H1 (cell line): ENCODE measurements around the gene SPACA4. TPM values are rescaled to one million over a fixed set of nuclear protein-coding genes. Genes with fewer than 3 reads are reported as not detected.

Experiments
- CTCF ChIA-PET: fragments of 300-600 bp; sonication (Branson Sonifier 250); formaldehyde crosslinking; loops from one replicate; lab custom pipeline; 2021; ENCODE audit not compliant: partially characterized antibody; lab: Charles Lee
- POLR2A ChIA-PET: fragments of 300-600 bp; sonication (Branson Sonifier 250); formaldehyde crosslinking; loops from one replicate; lab custom pipeline; 2021; ENCODE audit warnings: inconsistent platforms; ENCODE audit not compliant: partially characterized antibody; lab: Charles Lee
- DNase-seq, 2 experiments: peaks; one replicate each; pipeline versions ENCODE4 v3.0.0 to v3.0.0-alpha.2; 2010 to 2022; ENCODE audit warnings: low spot score in 2 of 2, low read depth in 1 of 2, mixed read lengths in 1 of 2
- FAIRE-seq: peaks from 2 replicates; lab custom pipeline; 2011; peaks lifted over from hg19 to GRCh38; lab: Jason Lieb, UNC
- H2AFZ ChIP-seq: 2 replicates; pipeline ENCODE4 v1.8.1; 2012; ENCODE audit warnings: low read length, inconsistent platforms
- H2AK5ac ChIP-seq: 2 replicates; pipeline ENCODE4 v1.6.1; 2013; ENCODE audit warnings: low read depth, low read length
- H2BK120ac ChIP-seq: replicated peaks from 2 replicates; pipeline ENCODE3; 2013; ENCODE audit warnings: low read depth, low read length, inconsistent platforms
- H2BK12ac ChIP-seq: 2 replicates; pipeline ENCODE4 v1.6.1; 2013; ENCODE audit warnings: low read depth, low read length
- H2BK15ac ChIP-seq: 2 replicates; pipeline ENCODE4 v1.6.1; 2013; ENCODE audit warnings: low read length
- H2BK20ac ChIP-seq: 2 replicates; pipeline ENCODE4 v1.6.1; 2013; ENCODE audit warnings: low read length
- H2BK5ac ChIP-seq: 2 replicates; pipeline ENCODE4 v1.6.1; 2013; ENCODE audit warnings: low read depth, low read length
- H3K14ac ChIP-seq: 2 replicates; pipeline ENCODE4 v1.6.1; 2013; ENCODE audit warnings: inconsistent platforms; ENCODE audit not compliant: insufficient read length
- H3K18ac ChIP-seq: 2 replicates; pipeline ENCODE4 v1.6.1; 2013; ENCODE audit warnings: low read length; ENCODE audit errors: extremely low read depth
- H3K23ac ChIP-seq: 2 replicates; pipeline ENCODE4 v1.6.1; 2013; ENCODE audit warnings: inconsistent platforms; ENCODE audit not compliant: insufficient read length
- H3K23me2 ChIP-seq: 2 replicates; pipeline ENCODE4 v1.6.1; 2013; ENCODE audit warnings: low read depth, low read length
- H3K27ac ChIP-seq: 2 replicates; pipeline ENCODE4 v1.6.1; 2011; ENCODE audit warnings: low read depth, low read length, inconsistent platforms
- H3K27me3 ChIP-seq, 4 experiments: replicated peaks in 1 of 4; 1 replicate in 1 of 4; 2 replicates in 3 of 4; pipeline versions ENCODE4 v1.6.1 to v1.8.1; 2011 to 2013; ENCODE audit warnings: low read length in 3 of 4, mild to moderate bottlenecking in 3 of 4, inconsistent platforms in 2 of 4, mixed read lengths in 2 of 4, moderate library complexity in 1 of 4; ENCODE audit not compliant: control insufficient read depth in 3 of 4, insufficient read depth in 3 of 4; ENCODE audit errors: extremely low read depth in 1 of 4
- H3K36me3 ChIP-seq, 4 experiments: 2 replicates each; pipeline versions ENCODE4 v1.6.1 to v1.8.1; 2011 to 2013; ENCODE audit warnings: mild to moderate bottlenecking in 4 of 4, low read length in 3 of 4, moderate library complexity in 2 of 4, control low read depth in 1 of 4, inconsistent platforms in 1 of 4; ENCODE audit not compliant: insufficient read depth in 4 of 4, control insufficient read depth in 2 of 4
- H3K4ac ChIP-seq: replicated peaks from 2 replicates; pipeline ENCODE3; 2013; ENCODE audit warnings: low read length, low read depth, mixed read lengths, inconsistent platforms; ENCODE audit not compliant: insufficient read length
- H3K4me1 ChIP-seq, 4 experiments: replicated peaks in 1 of 4; 1 replicate in 1 of 4; 2 replicates in 3 of 4; pipeline versions ENCODE4 v1.6.1 to v1.8.1; 2011 to 2013; ENCODE audit warnings: low read length in 3 of 4, inconsistent platforms in 2 of 4, mixed read lengths in 1 of 4; ENCODE audit not compliant: insufficient read depth in 4 of 4, control insufficient read depth in 3 of 4
- H3K4me2 ChIP-seq, 2 experiments: 2 replicates each; pipeline versions ENCODE4 v1.6.1 to v1.8.1; 2011 to 2013; ENCODE audit warnings: low read depth in 2 of 2, low read length in 2 of 2, control low read depth in 1 of 2, inconsistent platforms in 1 of 2, mild to moderate bottlenecking in 1 of 2; ENCODE audit not compliant: insufficient read depth in 1 of 2
- H3K4me3 ChIP-seq, 4 experiments: fragments of 200-600, 300-600 bp in 1 of 4; sonication (generic), shearing (Covaris generic), sonication (Bioruptor Twin) in 1 of 4; 2 replicates each; pipeline versions ENCODE4 v1.5.1 to v1.8.1; 2011 to 2016; ENCODE audit warnings: low read length in 4 of 4, low read depth in 3 of 4, control low read depth in 2 of 4, inconsistent platforms in 2 of 4, mild to moderate bottlenecking in 2 of 4, mixed read lengths in 1 of 4, moderate library complexity in 1 of 4; ENCODE audit not compliant: insufficient read depth in 2 of 4; ENCODE audit errors: extremely low read depth in 1 of 4
- H3K56ac ChIP-seq: replicated peaks from 2 replicates; pipeline ENCODE3; 2013; ENCODE audit warnings: low read depth, mild to moderate bottlenecking, mixed read lengths, low read length, inconsistent platforms; ENCODE audit not compliant: insufficient read length
- H3K79me1 ChIP-seq: 2 replicates; pipeline ENCODE4 v1.6.1; 2013; ENCODE audit warnings: low read depth, low read length, control low read depth
- H3K79me2 ChIP-seq, 2 experiments: 2 replicates each; pipeline versions ENCODE4 v1.6.1 to v1.8.1; 2012 to 2013; ENCODE audit warnings: low read length in 2 of 2, mild to moderate bottlenecking in 2 of 2, inconsistent platforms in 1 of 2; ENCODE audit not compliant: insufficient read depth in 2 of 2, control insufficient read depth in 1 of 2
- H3K9ac ChIP-seq, 4 experiments: replicated peaks in 1 of 4; 1 replicate in 1 of 4; 2 replicates in 3 of 4; pipeline versions ENCODE4 v1.6.1 to v1.8.1; 2011 to 2013; ENCODE audit warnings: low read depth in 3 of 4, low read length in 3 of 4, control low read depth in 2 of 4, mild to moderate bottlenecking in 2 of 4, moderate library complexity in 2 of 4, inconsistent platforms in 1 of 4; ENCODE audit errors: extremely low read depth in 1 of 4
- H3K9me3 ChIP-seq, 2 experiments: 2 replicates each; pipeline versions ENCODE4 v1.6.1 to v1.8.1; 2012 to 2013; ENCODE audit warnings: mild to moderate bottlenecking in 2 of 2, moderate library complexity in 2 of 2, control low read depth in 1 of 2, inconsistent platforms in 1 of 2, low read depth in 1 of 2, low read length in 1 of 2, mixed read lengths in 1 of 2; ENCODE audit not compliant: insufficient read depth in 2 of 2
- H4K20me1 ChIP-seq, 2 experiments: replicated peaks in 1 of 2; 2 replicates each; pipeline versions ENCODE3 to v1.8.1; 2011 to 2013; ENCODE audit warnings: inconsistent platforms in 2 of 2, low read length in 2 of 2, mild to moderate bottlenecking in 1 of 2; ENCODE audit not compliant: insufficient read depth in 2 of 2, control insufficient read depth in 1 of 2
- H4K5ac ChIP-seq: 2 replicates; pipeline ENCODE4 v1.6.1; 2013; ENCODE audit warnings: low read length, low read depth, mixed read lengths, inconsistent platforms; ENCODE audit not compliant: insufficient read length
- H4K8ac ChIP-seq: 2 replicates; pipeline ENCODE4 v1.8.0; 2013; ENCODE audit warnings: mild to moderate bottlenecking, moderate library complexity, low read length, inconsistent platforms; ENCODE audit not compliant: insufficient read depth; ENCODE audit errors: extremely low read depth
- H4K91ac ChIP-seq: replicated peaks from 2 replicates; pipeline ENCODE3; 2013; ENCODE audit warnings: low read length, mixed read lengths, inconsistent platforms; ENCODE audit not compliant: insufficient read length
- BRCA1 ChIP-seq: IDR thresholded peaks from 2 replicates; pipeline ENCODE4 v1.6.1; 2012; ENCODE audit warnings: low read depth, low read length, improper control_type of control experiment
- CREB1 ChIP-seq: IDR thresholded peaks from 2 replicates; pipeline ENCODE4 v1.6.1; 2012; ENCODE audit warnings: inconsistent platforms
- EGR1 ChIP-seq: IDR thresholded peaks from 2 replicates; pipeline ENCODE4 v1.6.1; 2011; ENCODE audit warnings: low read depth, low read length, borderline replicate concordance
- EP300 ChIP-seq, 2 experiments: IDR thresholded peaks; 1 replicate in 1 of 2; 2 replicates in 1 of 2; pipeline ENCODE4 v1.6.1; 2011 to 2012; ENCODE audit warnings: low read depth in 2 of 2, low read length in 2 of 2, mild to moderate bottlenecking in 2 of 2, borderline replicate concordance in 1 of 2, inconsistent platforms in 1 of 2, moderate library complexity in 1 of 2
- EZH2 ChIP-seq: fragments of 200-600 bp; sonication (generic); IDR thresholded peaks from 2 replicates; pipeline ENCODE4 v1.7.1; 2012; ENCODE audit warnings: low read depth, mild to moderate bottlenecking, moderate library complexity, low read length, inconsistent platforms; ENCODE audit not compliant: severe bottlenecking
- FOSL1 ChIP-seq: IDR thresholded peaks from 2 replicates; pipeline ENCODE4 v1.6.1; 2011; ENCODE audit warnings: mild to moderate bottlenecking, low read depth, low read length, moderate library complexity; ENCODE audit not compliant: insufficient read depth
- GTF2F1 ChIP-seq: IDR thresholded peaks from 2 replicates; pipeline ENCODE4 v1.6.1; 2012; ENCODE audit warnings: low read depth, low read length, improper control_type of control experiment, borderline replicate concordance
- KDM1A ChIP-seq: fragments of 200-600, 300-600 bp; sonication (generic); IDR thresholded peaks from 2 replicates; pipeline ENCODE4 v1.7.1; 2016; ENCODE audit warnings: mild to moderate bottlenecking, low read length, borderline replicate concordance
- MAFK ChIP-seq: IDR thresholded peaks from 2 replicates; pipeline ENCODE4 v1.6.1; 2012; ENCODE audit warnings: low read depth, mild to moderate bottlenecking, improper control_type of control experiment, low read length
- NRF1 ChIP-seq: IDR thresholded peaks from 2 replicates; pipeline ENCODE4 v1.6.1; 2011; ENCODE audit warnings: mild to moderate bottlenecking, low read depth, low read length, improper control_type of control experiment
- RBBP5 ChIP-seq: IDR thresholded peaks from 2 replicates; pipeline ENCODE4 v1.7.1; 2012; ENCODE audit warnings: low read depth, mild to moderate bottlenecking, inconsistent platforms, low read length, moderate library complexity, borderline replicate concordance
- SIN3A ChIP-seq, 2 experiments: IDR thresholded peaks in 1 of 2; conservative IDR thresholded peaks in 1 of 2; 2 replicates each; pipeline ENCODE4 v1.6.1; 2011 to 2012; ENCODE audit warnings: low read length in 2 of 2, improper control_type of control experiment in 1 of 2, low read depth in 1 of 2, mild to moderate bottlenecking in 1 of 2
- SRF ChIP-seq: IDR thresholded peaks from 2 replicates; pipeline ENCODE4 v1.6.1; 2011; ENCODE audit warnings: mild to moderate bottlenecking, low read depth, low read length, moderate library complexity
- TBP ChIP-seq: IDR thresholded peaks from 2 replicates; pipeline ENCODE4 v1.6.1; 2011; ENCODE audit warnings: low read depth, low read length, improper control_type of control experiment
- WGBS, 2 experiments: shearing (Covaris generic) in 1 of 2; methylation state at CpG; one replicate each; pipeline versions ENCODE4 v1.1.6 to v1.1.7; 2013 to 2015; ENCODE audit warnings: low lambda C conversion rate in 2 of 2, mixed read lengths in 2 of 2, inconsistent platforms in 1 of 2, low coverage in 1 of 2, missing lambda C conversion rate in 1 of 2; ENCODE audit not compliant: insufficient replicate concordance in 2 of 2, insufficient coverage in 1 of 2, insufficient read length in 1 of 2; ENCODE audit errors: extremely low coverage in 1 of 2, missing lambda C conversion rate in 1 of 2; 5-methylcytosine and 5-hydroxymethylcytosine counted together
- polyA plus RNA-seq, 7 experiments: library from polyadenylated mRNA; depleted of rRNA in 3 of 7; stranded (reverse) in 5 of 7; unstranded in 2 of 7; fragments of >200 nt in 5 of 7; fragments of 200-250 nt in 2 of 7; gene quantifications; 1 replicate in 5 of 7; 2 replicates in 1 of 7; 4 replicates in 1 of 7; pipeline versions ENCODE4 v1.2.1 to v1.2.3, GENCODE V29; 2011 to 2013; ENCODE audit warnings: missing spikeins in 2 of 7, mixed read lengths in 2 of 7
- total RNA-seq: library from RNA; stranded (reverse); fragmentation: NEBNext Ultra II Directional; extraction: Animal tissue kit (Norgen Biotek cat#: 25700); gene quantifications from 2 replicates; pipeline ENCODE4 v1.2.1, GENCODE V29; 2021

SPACA4 gene
- total and polyA plus RNA-seq, 2 of the 8 experiments (the other 6 are each of a cell fraction or from before 2014, with no cell fraction given): not detected

GRCh38 chr19:48642862-48643261, 36.3 kb downstream of the SPACA4 start:
- no peak overlapping the region for H2BK15ac ChIP-seq
- TF ChIP-seq CREB1: no peak
- TF ChIP-seq NRF1: no peak
- no peak for TF ChIP-seq FOSL1
- TF ChIP-seq SIN3A (conservative IDR thresholded peaks at IDR 0.05 in 1 of 2, IDR thresholded peaks at IDR 0.05 in 1 of 2; ENCODE audit: low read depth in 1 of 2, low read length in 2 of 2): no peak
- no peak for TF ChIP-seq EGR1
- TF ChIP-seq RBBP5: no peak
- TF ChIP-seq EP300 (IDR thresholded peaks at IDR 0.05; ENCODE audit: borderline replicate concordance in 1 of 2, low read depth in 2 of 2, low read length in 2 of 2): no peak
- TF ChIP-seq EZH2: no peak
- TF ChIP-seq KDM1A: no peak
- TF ChIP-seq MAFK: no peak
- TF ChIP-seq GTF2F1: no peak
- TF ChIP-seq BRCA1: no peak
- TF ChIP-seq SRF: no peak
- no peak for TF ChIP-seq TBP

More at GRCh38 chr19:48642862-48643261, 36.3 kb downstream of the SPACA4 start:
- no peak overlapping the region for H3K56ac ChIP-seq
- H3K27ac ChIP-seq: no peak overlapping the region
- H2BK20ac ChIP-seq: no peak overlapping the region
- no peak overlapping the region for H2BK5ac ChIP-seq
- peaks cover 0 to 11% of the 10 kb centered on the region in 2 experiments; a peak in 2 of 4 replicates for H3K79me2 ChIP-seq
- no peaks in the 10 kb centered on the region for H3K79me1 ChIP-seq
- ChIA-PET CTCF (interaction anchor here (1.1 to 1.6 kb wide), 2 partner anchors 13 to 32 kb away, joined by 3 to 6 read pairs; no protein-coding TSS in a partner anchor), POLR2A (interaction anchor here (0.6 to 5.6 kb wide), 4 partner anchors 12 to 315 kb away, joined by 3 to 28 read pairs (median 3); partner anchors contain the start of gene SPHK2)
- 94% methylated on average over 4 of the region's 5 CpGs; no CpG with 5 or more reads in 1 of the 2 experiments for WGBS, 2 experiments
- H3K18ac ChIP-seq: no peak overlapping the region
- H3K4me1 ChIP-seq: peaks cover 5 to 24% (median 10%) of the 10 kb centered on the region in 4 experiments
- H2AFZ ChIP-seq: no peak overlapping the region
- no peaks in the 10 kb centered on the region for H3K27me3 ChIP-seq
- H3K23me2 ChIP-seq: peaks cover 17% of the 10 kb centered on the region
- no peak overlapping the region for H4K8ac ChIP-seq
- no peaks in the 10 kb centered on the region for H3K9me3 ChIP-seq
- H2AK5ac ChIP-seq: no peak overlapping the region
- H4K91ac ChIP-seq: no peak overlapping the region
- no peak overlapping the region for H2BK120ac ChIP-seq
- H3K23ac ChIP-seq: no peak overlapping the region
- H3K4me3 ChIP-seq: no peak overlapping the region
- H3K14ac ChIP-seq: no peak overlapping the region
- H2BK12ac ChIP-seq: no peak overlapping the region
- no peak overlapping the region for H3K4ac ChIP-seq
- no peak overlapping the region for H3K4me2 ChIP-seq
- no peak for DNase-seq
- FAIRE-seq: no peak
- no peaks in the 10 kb centered on the region for H3K36me3 ChIP-seq
- H4K20me1 ChIP-seq: no peaks in the 10 kb centered on the region
- H4K5ac ChIP-seq: no peak overlapping the region
- H3K9ac ChIP-seq: no peak overlapping the region
